ENCODE results near the gene SRSF5. TPM values are rescaled to one million over a fixed set of nuclear protein-coding genes. Genes with fewer than 3 reads are reported as not detected.

The SRSF5 gene
- total and polyA plus RNA-seq, 2 of the 13 experiments (the other 11 are each of a cell fraction or from before 2014, with no cell fraction given): 189 to 277 TPM

GRCh38 chr14:69767369-69767999, 542 bp downstream of the SRSF5 start (continued):
- TF ChIP-seq RERE (CRISPR knock-in tag; IDR thresholded peaks at IDR 0.05; ENCODE audit: low read depth) (0 out of 2 replicates have a peak, but pooled peaks have one; percentile 23), KLF12 (CRISPR knock-in tag; IDR thresholded peaks at IDR 0.05; ENCODE audit: borderline replicate concordance) (0 out of 2 replicates have a peak, but pooled peaks have one; percentile 29), UBTF (CRISPR knock-in tag; IDR thresholded peaks at IDR 0.05) (no peak; the same call in none of the 2 replicates), NFE2L2 (IDR thresholded peaks at IDR 0.05; ENCODE audit: low read length) (no peak), FOXA3 (CRISPR knock-in tag; IDR thresholded peaks at IDR 0.05) (peak; percentile 41; the same call in 1 of the 2 replicates), SNAPC2 (CRISPR knock-in tag; IDR thresholded peaks at IDR 0.05) (0 out of 2 replicates have a peak, but pooled peaks have one; percentile 9), ZNF605 (CRISPR knock-in tag; IDR thresholded peaks at IDR 0.05) (0 out of 2 replicates have a peak, but pooled peaks have one; percentile 11), HNF1B (CRISPR knock-in tag; IDR thresholded peaks at IDR 0.05) (no peak), JDP2 (CRISPR knock-in tag; IDR thresholded peaks at IDR 0.05; ENCODE audit: borderline replicate concordance) (no peak; the same call in 1 of the 2 replicates), KMT2A (CRISPR knock-in tag; IDR thresholded peaks at IDR 0.05) (peak; percentile 58; the same call in 1 of the 2 replicates), ZKSCAN8 (CRISPR knock-in tag; IDR thresholded peaks at IDR 0.05; ENCODE audit: borderline replicate concordance) (no peak), ZNF331 (CRISPR knock-in tag; IDR thresholded peaks at IDR 0.05) (peak; percentile 38; the same call in 1 of the 2 replicates), ZNF879 (CRISPR knock-in tag; IDR thresholded peaks at IDR 0.05) (peak; percentile 32; the same call in 1 of the 2 replicates), ZNF788 (CRISPR knock-in tag; IDR thresholded peaks at IDR 0.05; ENCODE audit: borderline replicate concordance) (peak; percentile 73; the same call in 1 of the 2 replicates), TFDP1 (CRISPR knock-in tag; IDR thresholded peaks at IDR 0.05; ENCODE audit: borderline replicate concordance) (peak; percentile 48; the same call in 1 of the 2 replicates)

All from HepG2 (cell line).